NCI-H1694 treated with DMSO at 0.1 percent for 48 hours (cell line): Measurements from ENCODE around the gene TMEM121.

ENCODE experiments used
- DNase-seq: peaks from one replicate; lab custom pipeline; 2025; lab: John Stamatoyannopoulos, UW

TMEM121 gene

GRCh38 chr14:105487449-105487985 lies 38.9 kb upstream of the TMEM121 start:
- DNase-seq, result no peak

GRCh38 chr14:105487986-105488777 lies 38.2 kb upstream of the TMEM121 start:
- no peak for DNase-seq

- DNase-seq, result no peak
Observed at GRCh38 chr14:105488781-105489541, 37.4 kb upstream of the TMEM121 start.

- DNase-seq, result peak; percentile 97
Observed at GRCh38 chr14:105489542-105490266, 36.7 kb upstream of the TMEM121 start.

- DNase-seq, result no peak
Observed at GRCh38 chr14:105490267-105490571, 36.2 kb upstream of the TMEM121 start.

GRCh38 chr14:105490572-105491365 lies 35.6 kb upstream of the TMEM121 start, which contains the start of gene TEDC1:
TSS of gene TEDC1 (plus strand) at chr14:105491246. CDS start at chr14:105491376, 130 bp downstream.
- DNase-seq, result peak; percentile 100

- DNase-seq, result peak; percentile 57
Observed at GRCh38 chr14:105491366-105491973, 34.9 kb upstream of the TMEM121 start.

GRCh38 chr14:105492031-105492970 lies 34.1 kb upstream of the TMEM121 start:
- no peak for DNase-seq

GRCh38 chr14:105492971-105493871 lies 33.2 kb upstream of the TMEM121 start:
- no peak for DNase-seq

DNA sequence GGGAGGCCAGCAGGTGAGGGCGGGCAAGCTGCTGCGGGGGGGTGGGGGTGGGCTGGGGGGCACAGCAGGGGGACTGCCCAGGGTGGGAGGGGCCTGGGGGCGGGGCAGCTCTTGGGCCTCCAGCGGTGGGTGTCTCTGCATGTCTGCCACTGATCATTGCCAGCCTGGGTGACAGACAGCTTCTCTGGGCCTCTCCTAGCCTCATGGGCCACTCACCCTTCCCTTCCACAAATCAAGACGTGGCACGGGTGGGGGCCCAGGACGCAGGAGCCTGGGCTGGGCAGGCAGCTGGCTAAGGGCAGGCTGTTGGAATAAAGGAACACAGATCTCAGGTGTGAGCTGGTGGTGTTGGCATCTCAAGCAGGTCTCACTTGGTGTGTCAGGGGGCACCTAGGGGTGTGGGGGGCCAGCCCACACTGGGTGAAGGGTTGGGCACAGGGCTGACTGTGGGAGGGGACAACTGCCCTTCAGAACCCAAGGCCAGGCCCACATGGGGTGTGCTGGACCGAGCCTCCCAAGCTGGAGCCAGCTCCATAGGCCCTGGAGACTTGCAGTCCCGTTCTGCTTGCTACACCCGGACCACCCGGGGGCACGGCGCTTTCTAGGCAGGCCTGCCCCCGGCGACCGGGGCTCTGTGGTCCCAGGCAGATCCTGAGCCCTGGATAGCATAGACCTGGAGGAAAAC lies 32.3 kb upstream of the TMEM121 start:
- no peak for DNase-seq

DNA sequence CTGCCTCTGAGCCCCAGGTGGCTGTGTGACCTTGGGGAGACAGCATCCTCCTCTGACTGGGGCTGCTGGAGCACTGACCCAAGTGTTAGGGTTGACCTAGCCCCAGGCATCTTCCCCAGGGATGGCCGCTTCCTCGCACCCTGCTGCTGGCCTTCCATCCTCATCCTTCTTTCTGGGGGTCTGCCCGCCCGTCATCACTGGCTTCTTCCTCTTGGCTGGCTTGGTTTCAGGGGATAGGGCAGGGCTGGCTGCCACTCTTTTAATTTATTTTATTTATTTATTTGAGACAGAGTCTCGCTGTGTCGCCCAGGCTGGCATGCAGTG lies 31.8 kb upstream of the TMEM121 start:
- no peak for DNase-seq

DNA sequence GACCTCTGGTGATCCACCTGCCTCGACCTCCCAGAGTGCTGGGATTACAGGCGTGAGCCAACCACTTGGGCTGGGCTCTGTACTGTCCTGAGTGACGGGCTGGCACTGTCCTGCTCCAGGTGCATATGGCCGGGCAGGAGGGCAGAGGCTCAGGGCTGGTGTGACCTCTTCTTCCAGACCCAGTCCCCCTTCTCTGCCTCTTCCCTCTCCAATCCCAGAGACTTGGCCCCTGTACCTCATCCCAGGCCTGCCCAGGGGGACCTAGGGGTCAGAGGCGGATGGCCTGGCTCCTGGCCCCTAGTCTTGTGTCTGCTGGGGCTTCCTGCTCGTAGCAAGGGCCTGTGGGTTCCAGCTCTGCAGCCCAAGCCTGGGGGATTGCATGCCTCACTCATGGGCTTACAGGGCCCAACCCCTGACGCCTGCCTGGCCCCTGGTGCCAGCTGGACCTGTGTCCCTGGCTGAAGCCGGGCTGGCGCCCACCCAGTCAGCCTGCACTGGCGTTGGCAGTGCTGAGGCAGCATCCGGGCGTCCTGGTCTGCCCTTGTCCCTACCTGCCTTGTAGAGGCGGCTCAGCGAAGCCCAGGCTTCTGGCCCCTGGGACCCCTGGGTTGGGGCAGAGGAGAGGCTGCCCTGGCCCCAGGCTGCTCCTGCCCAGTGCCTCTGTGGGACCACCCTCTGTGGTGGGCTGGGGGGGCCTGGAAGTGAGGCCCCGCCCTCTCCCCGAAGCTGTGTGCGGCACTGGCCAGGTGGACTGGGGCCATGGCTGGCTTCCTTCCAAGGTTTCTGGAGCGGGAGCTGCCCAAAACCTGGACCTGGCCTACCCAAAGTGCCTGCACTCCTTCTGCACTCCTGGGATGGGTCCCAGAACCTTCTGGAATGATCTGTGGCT lies 31.0 kb upstream of the TMEM121 start:
- DNase-seq, result no peak

DNA sequence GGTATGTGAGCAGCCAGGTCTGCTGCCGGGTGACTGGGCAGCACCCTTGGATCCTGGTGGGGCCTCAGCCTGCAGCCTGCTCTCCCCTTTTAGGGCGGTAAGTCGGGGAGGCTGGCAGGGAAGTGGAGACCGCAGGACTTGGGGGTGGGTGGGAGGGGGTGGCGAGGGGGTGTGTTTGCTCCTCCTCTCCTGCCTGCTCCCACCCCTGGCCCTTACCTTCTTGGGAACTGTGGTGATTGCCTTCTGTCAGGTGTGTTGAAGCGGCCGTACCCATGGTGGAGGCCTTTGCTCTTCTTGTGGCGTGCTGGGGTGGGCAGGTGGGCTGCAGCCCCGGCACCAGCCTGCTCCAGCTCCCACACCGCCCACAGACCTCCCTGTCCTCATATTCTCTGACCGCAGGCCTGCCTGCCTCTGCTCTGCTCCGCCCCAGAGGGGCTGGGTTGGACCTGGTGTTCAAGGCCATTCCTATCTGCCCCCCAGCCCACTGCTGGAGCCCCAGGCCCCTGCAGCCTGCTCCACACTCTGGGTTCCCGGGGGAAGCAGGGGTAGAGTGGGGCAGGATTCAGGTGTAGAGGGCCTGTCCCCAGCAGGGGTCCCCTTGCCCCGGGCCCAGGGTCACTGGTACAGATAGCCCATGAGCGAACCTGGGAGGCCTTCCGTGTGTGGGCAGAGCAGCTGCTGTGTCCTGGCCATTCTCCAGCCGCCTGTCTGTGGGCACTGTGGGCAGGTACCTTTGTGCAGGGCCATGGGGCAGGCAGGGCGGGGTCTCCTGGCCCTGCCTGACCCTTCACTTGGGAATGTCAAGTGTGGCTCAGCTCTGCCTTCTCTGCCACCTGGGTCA lies 30.2 kb upstream of the TMEM121 start:
- no peak for DNase-seq

DNA sequence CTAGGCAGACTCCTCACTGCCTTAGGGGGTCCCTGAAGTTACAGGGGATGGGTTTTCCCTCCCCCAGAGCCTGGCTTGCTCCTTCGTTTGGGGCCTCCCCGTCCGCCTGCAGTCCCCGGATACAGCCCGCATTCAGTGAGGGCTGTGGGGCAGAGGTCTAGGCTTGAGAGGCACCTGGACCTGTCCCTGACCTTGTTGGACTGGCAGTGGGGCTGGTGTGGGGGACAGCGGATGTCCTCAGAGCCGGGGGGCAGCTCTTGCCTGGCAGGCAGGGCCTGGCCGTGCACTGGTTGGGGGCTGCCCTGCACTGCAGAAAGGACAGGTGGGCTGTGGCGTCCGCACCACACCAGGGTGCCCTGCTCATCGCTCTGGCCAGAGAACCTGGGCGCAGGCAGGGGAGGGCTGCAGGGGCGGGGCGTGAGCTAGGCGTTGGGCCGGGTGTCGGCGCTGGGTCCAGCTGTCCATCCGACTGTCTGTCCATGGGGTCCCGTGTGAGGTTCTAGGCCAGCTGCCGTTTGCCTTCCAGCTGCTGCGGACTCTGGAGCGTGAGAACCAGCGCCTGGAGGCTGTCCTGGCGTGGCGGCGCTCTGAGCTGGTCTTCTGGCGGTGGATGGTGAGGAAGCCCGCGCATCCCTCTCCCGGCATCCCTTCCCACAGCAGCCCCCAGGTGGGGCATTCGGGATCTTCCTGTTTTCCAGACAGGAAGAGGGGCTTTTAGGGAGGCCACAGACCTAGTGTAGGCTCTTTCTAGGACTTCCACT lies 29.4 kb upstream of the TMEM121 start:
- no peak for DNase-seq

- no peak for DNase-seq
Observed at GRCh38 chr14:105497671-105498429, 28.5 kb upstream of the TMEM121 start.
